DND-41 (cell line): Measurements from ENCODE around the gene NDRG2.

Source experiments
- EZH2 ChIP-seq: IDR thresholded peaks from 3 replicates; pipeline ENCODE4 v1.6.1; 2012; ENCODE audit warnings: borderline replicate concordance, low read depth, mild to moderate bottlenecking, moderate library complexity, low read length, inconsistent platforms; ENCODE audit not compliant: severe bottlenecking
- TF ChIP-seq, protein P1 (sequence below): IDR thresholded peaks from 2 replicates; pipeline ENCODE4 v1.5.1; 2012; ENCODE audit warnings: borderline replicate concordance, low read length, moderate library complexity, mild to moderate bottlenecking; ENCODE audit not compliant: poor library complexity, severe bottlenecking; ENCODE audit errors: extremely low read depth

- TF ChIP-seq, protein P1, sequence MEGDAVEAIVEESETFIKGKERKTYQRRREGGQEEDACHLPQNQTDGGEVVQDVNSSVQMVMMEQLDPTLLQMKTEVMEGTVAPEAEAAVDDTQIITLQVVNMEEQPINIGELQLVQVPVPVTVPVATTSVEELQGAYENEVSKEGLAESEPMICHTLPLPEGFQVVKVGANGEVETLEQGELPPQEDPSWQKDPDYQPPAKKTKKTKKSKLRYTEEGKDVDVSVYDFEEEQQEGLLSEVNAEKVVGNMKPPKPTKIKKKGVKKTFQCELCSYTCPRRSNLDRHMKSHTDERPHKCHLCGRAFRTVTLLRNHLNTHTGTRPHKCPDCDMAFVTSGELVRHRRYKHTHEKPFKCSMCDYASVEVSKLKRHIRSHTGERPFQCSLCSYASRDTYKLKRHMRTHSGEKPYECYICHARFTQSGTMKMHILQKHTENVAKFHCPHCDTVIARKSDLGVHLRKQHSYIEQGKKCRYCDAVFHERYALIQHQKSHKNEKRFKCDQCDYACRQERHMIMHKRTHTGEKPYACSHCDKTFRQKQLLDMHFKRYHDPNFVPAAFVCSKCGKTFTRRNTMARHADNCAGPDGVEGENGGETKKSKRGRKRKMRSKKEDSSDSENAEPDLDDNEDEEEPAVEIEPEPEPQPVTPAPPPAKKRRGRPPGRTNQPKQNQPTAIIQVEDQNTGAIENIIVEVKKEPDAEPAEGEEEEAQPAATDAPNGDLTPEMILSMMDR, result no peak
- TF ChIP-seq EZH2, result no peak
Measured at GRCh38 chr14:21050597-21050996, 25.7 kb upstream of the NDRG2 start.
